ENCODE data around the gene ATP8A2. TPM values are rescaled to one million over a fixed set of nuclear protein-coding genes. Genes with fewer than 3 reads are reported as not detected.

Gene ATP8A2
- total RNA-seq, 1 donor from 2014 or later, result 1.3 TPM

GRCh38 chr13:25440061-25440460 lies 68.3 kb downstream of the ATP8A2 start:
- Histone ChIP-seq H4K20me1 (ENCODE audit: insufficient read depth, low read length) (no peaks in the 10 kb centered on the region), H3K27me3 (ENCODE audit: insufficient read depth, low read length) (no peaks in the 10 kb centered on the region), H3K4me2 (ENCODE audit: low read length) (no peak overlapping the region), H2AFZ (ENCODE audit: low read depth, low read length) (no peak overlapping the region), H3K9ac (ENCODE audit: low read length) (no peak overlapping the region), H3K36me3 (ENCODE audit: insufficient read depth, low read length) (no peaks in the 10 kb centered on the region), H3K4me3 (ENCODE audit: insufficient read depth, low read depth, low read length) (no peak overlapping the region), H3K9me3 (ENCODE audit: insufficient read depth, low read depth, low read length) (no peaks in the 10 kb centered on the region), H3K27ac (ENCODE audit: low read depth, low read length) (no peak overlapping the region), H3K4me1 (ENCODE audit: insufficient read depth, low read length) (no peaks in the 10 kb centered on the region), H3K79me2 (ENCODE audit: insufficient read depth, low read length) (no peaks in the 10 kb centered on the region)
- Mint-ChIP-seq H3K9me3 (ENCODE audit: unreplicated experiment) (no peaks in the 10 kb centered on the region), H3K36me3 (ENCODE audit: low read depth, unreplicated experiment) (no peaks in the 10 kb centered on the region), H3K4me3 (ENCODE audit: unreplicated experiment) (no peak overlapping the region), H3K27ac (ENCODE audit: unreplicated experiment) (no peak overlapping the region), H3K27me3 (ENCODE audit: low read depth, unreplicated experiment) (peaks cover 11% of the 10 kb centered on the region), H3K4me1 (ENCODE audit: low read depth, unreplicated experiment) (no peaks in the 10 kb centered on the region)
- TF ChIP-seq CTCF (IDR thresholded peaks at IDR 0.05; ENCODE audit: insufficient read depth, low read depth, low read length) (no peak), EZH2 (IDR thresholded peaks at IDR 0.05; ENCODE audit: insufficient read depth, low read length) (no peak)
- FAIRE-seq, result no peak
- DNase-seq (ENCODE audit: low read depth), result no peak

DNA sequence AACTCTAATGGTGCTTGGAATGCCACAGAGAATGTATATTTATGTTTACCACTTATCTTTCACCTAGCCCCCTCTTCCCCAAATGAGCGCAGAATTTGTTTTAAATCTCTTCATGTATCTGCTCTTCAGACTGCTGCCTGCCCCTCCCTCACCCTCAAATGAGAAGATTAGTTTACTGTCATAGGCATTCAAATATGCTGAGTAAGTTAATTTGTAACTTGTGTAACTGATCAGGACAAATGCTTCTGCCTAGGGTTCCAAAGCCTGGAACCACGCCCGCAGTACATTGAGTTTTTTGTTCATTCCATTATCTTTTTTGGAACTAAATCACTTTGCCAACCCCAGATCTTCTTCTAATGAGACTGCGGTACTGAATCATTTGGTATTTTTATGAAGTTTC lies 74.5 kb downstream of the ATP8A2 start:
- peaks cover 7% of the 10 kb centered on the region for H3K27me3 Mint-ChIP-seq (ENCODE audit: low read depth, unreplicated experiment)
- peaks cover 3% of the 10 kb centered on the region for H3K9me3 ChIP-seq (ENCODE audit: insufficient read depth, low read depth, low read length)
- TF ChIP-seq EZH2 (IDR thresholded peaks at IDR 0.05; ENCODE audit: insufficient read depth, low read length), result no peak
- TF ChIP-seq CTCF (IDR thresholded peaks at IDR 0.05; ENCODE audit: insufficient read depth, low read depth, low read length), result no peak
- H3K27me3 ChIP-seq (ENCODE audit: insufficient read depth, low read length), result no peaks in the 10 kb centered on the region
- H4K20me1 ChIP-seq (ENCODE audit: insufficient read depth, low read length), result no peaks in the 10 kb centered on the region
- H3K4me3 Mint-ChIP-seq (ENCODE audit: unreplicated experiment), result no peak overlapping the region
- H3K79me2 ChIP-seq (ENCODE audit: insufficient read depth, low read length), result no peaks in the 10 kb centered on the region
- H3K27ac ChIP-seq (ENCODE audit: low read depth, low read length), result no peak overlapping the region
- H3K4me1 ChIP-seq (ENCODE audit: insufficient read depth, low read length), result no peaks in the 10 kb centered on the region
- DNase-seq (ENCODE audit: low read depth) (no peak), FAIRE-seq (no peak)
- H3K4me1 Mint-ChIP-seq (ENCODE audit: low read depth, unreplicated experiment), result no peaks in the 10 kb centered on the region
- no peaks in the 10 kb centered on the region for H3K36me3 Mint-ChIP-seq (ENCODE audit: low read depth, unreplicated experiment)
- H3K9me3 Mint-ChIP-seq (ENCODE audit: unreplicated experiment), result peaks cover 4% of the 10 kb centered on the region
- H3K4me3 ChIP-seq (ENCODE audit: insufficient read depth, low read depth, low read length), result no peak overlapping the region
- H3K36me3 ChIP-seq (ENCODE audit: insufficient read depth, low read length), result no peaks in the 10 kb centered on the region
- H3K27ac Mint-ChIP-seq (ENCODE audit: unreplicated experiment), result no peak overlapping the region
- no peak overlapping the region for H3K9ac ChIP-seq (ENCODE audit: low read length)
- H3K4me2 ChIP-seq (ENCODE audit: low read length), result no peak overlapping the region
- H2AFZ ChIP-seq (ENCODE audit: low read depth, low read length), result no peak overlapping the region

- H3K4me3 Mint-ChIP-seq (ENCODE audit: unreplicated experiment), result no peak overlapping the region
- FAIRE-seq, result no peak
- H3K4me1 Mint-ChIP-seq (ENCODE audit: low read depth, unreplicated experiment), result no peaks in the 10 kb centered on the region
These were observed 75.6 kb downstream of the ATP8A2 start for GRCh38 chr13:25447396-25447795.

More at GRCh38 chr13:25447396-25447795, 75.6 kb downstream of the ATP8A2 start:
- no peaks in the 10 kb centered on the region for H3K36me3 Mint-ChIP-seq (ENCODE audit: low read depth, unreplicated experiment)
- Histone ChIP-seq H3K79me2 (ENCODE audit: insufficient read depth, low read length) (no peaks in the 10 kb centered on the region), H2AFZ (ENCODE audit: low read depth, low read length) (no peak overlapping the region), H3K4me3 (ENCODE audit: insufficient read depth, low read depth, low read length) (no peak overlapping the region), H3K4me1 (ENCODE audit: insufficient read depth, low read length) (no peaks in the 10 kb centered on the region), H3K9me3 (ENCODE audit: insufficient read depth, low read depth, low read length) (peaks cover 3% of the 10 kb centered on the region), H3K27ac (ENCODE audit: low read depth, low read length) (no peak overlapping the region), H3K9ac (ENCODE audit: low read length) (no peak overlapping the region), H3K36me3 (ENCODE audit: insufficient read depth, low read length) (no peaks in the 10 kb centered on the region), H4K20me1 (ENCODE audit: insufficient read depth, low read length) (no peaks in the 10 kb centered on the region), H3K27me3 (ENCODE audit: insufficient read depth, low read length) (no peaks in the 10 kb centered on the region), H3K4me2 (ENCODE audit: low read length) (no peak overlapping the region)
- H3K27ac Mint-ChIP-seq (ENCODE audit: unreplicated experiment), result no peak overlapping the region
- no peak for DNase-seq (ENCODE audit: low read depth)
- H3K9me3 Mint-ChIP-seq (ENCODE audit: unreplicated experiment), result peaks cover 4% of the 10 kb centered on the region
- peaks cover 5% of the 10 kb centered on the region for H3K27me3 Mint-ChIP-seq (ENCODE audit: low read depth, unreplicated experiment)
- no peak for TF ChIP-seq CTCF (IDR thresholded peaks at IDR 0.05; ENCODE audit: insufficient read depth, low read depth, low read length)
- no peak for TF ChIP-seq EZH2 (IDR thresholded peaks at IDR 0.05; ENCODE audit: insufficient read depth, low read length)

All from astrocyte (in vitro differentiated cells and primary cell).